HEK293 (cell line): ENCODE results near the gene EEF2.

Source experiments
- AEBP2 ChIP-seq: fragments of 450-650 bp; formaldehyde crosslinking; IDR thresholded peaks from 2 replicates; pipeline ENCODE4 v1.5.1; 2016; ENCODE audit warnings: missing biosample characterization, missing genetic modification characterization, borderline replicate concordance
- BCL11B ChIP-seq: fragments of 450-650 bp; formaldehyde crosslinking; IDR thresholded peaks from 2 replicates; pipeline ENCODE4 v1.5.1; 2016; ENCODE audit warnings: low read depth, missing biosample characterization, missing genetic modification characterization
- EGR2 ChIP-seq: fragments of 450-650 bp; formaldehyde crosslinking; IDR thresholded peaks from 2 replicates; pipeline ENCODE4 v1.5.1; 2016; ENCODE audit warnings: low read depth, missing biosample characterization, missing genetic modification characterization
- HOXD13 ChIP-seq: sonication (generic); formaldehyde crosslinking; IDR thresholded peaks from 2 replicates; pipeline ENCODE4 v1.8.0; 2022; ENCODE audit warnings: missing genetic modification reagents, borderline replicate concordance
- KLF17 ChIP-seq: fragments of 450-650 bp; formaldehyde crosslinking; IDR thresholded peaks from 2 replicates; pipeline ENCODE4 v1.5.1; 2016; ENCODE audit warnings: missing biosample characterization, missing genetic modification characterization
- KLF8 ChIP-seq: fragments of 450-650 bp; formaldehyde crosslinking; IDR thresholded peaks from 2 replicates; pipeline ENCODE4 v1.5.1; 2016; ENCODE audit warnings: missing biosample characterization, missing genetic modification characterization
- MEIS1 ChIP-seq: sonication (generic); formaldehyde crosslinking; IDR thresholded peaks from 2 replicates; pipeline ENCODE4 v1.8.1; 2022; ENCODE audit warnings: missing genetic modification reagents, mild to moderate bottlenecking, borderline replicate concordance
- PRDM4 ChIP-seq: fragments of 450-650 bp; formaldehyde crosslinking; IDR thresholded peaks from 2 replicates; pipeline ENCODE4 v1.5.1; 2017; ENCODE audit warnings: missing biosample characterization, missing genetic modification characterization
- SP3 ChIP-seq: fragments of 450-650 bp; formaldehyde crosslinking; IDR thresholded peaks from 2 replicates; pipeline ENCODE4 v1.5.1; 2016; ENCODE audit warnings: missing biosample characterization, missing genetic modification characterization
- TCF7L2 ChIP-seq: IDR thresholded peaks from 2 replicates; pipeline ENCODE4 v1.6.1; 2011; ENCODE audit warnings: low read depth, mild to moderate bottlenecking, inconsistent platforms, low read length, moderate library complexity, borderline replicate concordance
- ZBTB11 ChIP-seq: fragments of 450-650 bp; formaldehyde crosslinking; conservative IDR thresholded peaks from 2 replicates; pipeline ENCODE4 v1.5.1; 2016; ENCODE audit warnings: low read depth, missing biosample characterization, missing genetic modification characterization
- ZBTB21 ChIP-seq: fragments of 450-650 bp; formaldehyde crosslinking; IDR thresholded peaks from 2 replicates; pipeline ENCODE4 v1.5.1; 2017; ENCODE audit warnings: missing biosample characterization, missing genetic modification characterization
- ZNF114 ChIP-seq: fragments of 450-650 bp; formaldehyde crosslinking; IDR thresholded peaks from 2 replicates; pipeline ENCODE4 v1.5.0; 2017; ENCODE audit warnings: missing biosample characterization, missing genetic modification characterization
- ZNF146 ChIP-seq: fragments of 450-650 bp; formaldehyde crosslinking; IDR thresholded peaks from 2 replicates; pipeline ENCODE4 v1.5.1; 2016; ENCODE audit warnings: missing biosample characterization, missing genetic modification characterization
- ZNF223 ChIP-seq: fragments of 450-650 bp; formaldehyde crosslinking; IDR thresholded peaks from 2 replicates; pipeline ENCODE4 v1.5.1; 2016; ENCODE audit warnings: missing biosample characterization, missing genetic modification characterization
- ZNF248 ChIP-seq: fragments of 450-650 bp; formaldehyde crosslinking; IDR thresholded peaks from 2 replicates; pipeline ENCODE4 v1.5.1; 2017; ENCODE audit warnings: missing biosample characterization, missing genetic modification characterization
- ZNF280C ChIP-seq: fragments of 450-650 bp; formaldehyde crosslinking; IDR thresholded peaks from 2 replicates; pipeline ENCODE4 v1.5.1; 2016; ENCODE audit warnings: missing biosample characterization, missing genetic modification characterization
- ZNF292 ChIP-seq: fragments of 450-650 bp; formaldehyde crosslinking; IDR thresholded peaks from 2 replicates; pipeline ENCODE4 v1.5.1; 2016; ENCODE audit warnings: low read depth, missing biosample characterization, missing genetic modification characterization, borderline replicate concordance
- ZNF341 ChIP-seq: fragments of 450-650 bp; formaldehyde crosslinking; IDR thresholded peaks from 2 replicates; pipeline ENCODE4; 2016; ENCODE audit warnings: low read depth, missing biosample characterization, missing genetic modification characterization
- ZNF391 ChIP-seq: fragments of 450-650 bp; formaldehyde crosslinking; IDR thresholded peaks from 2 replicates; pipeline ENCODE4 v1.5.1; 2016; ENCODE audit warnings: low read depth, missing biosample characterization, missing genetic modification characterization, borderline replicate concordance
- ZNF398 ChIP-seq: fragments of 450-650 bp; formaldehyde crosslinking; IDR thresholded peaks from 2 replicates; pipeline ENCODE4 v1.5.1; 2017; ENCODE audit warnings: missing biosample characterization, missing genetic modification characterization
- ZNF501 ChIP-seq: fragments of 450-650 bp; formaldehyde crosslinking; IDR thresholded peaks from 2 replicates; pipeline ENCODE4 v1.5.1; 2016; ENCODE audit warnings: missing biosample characterization, missing genetic modification characterization
- ZNF555 ChIP-seq: fragments of 450-650 bp; formaldehyde crosslinking; conservative IDR thresholded peaks from 2 replicates; pipeline ENCODE4 v1.5.1; 2017; ENCODE audit warnings: missing biosample characterization, mild to moderate bottlenecking, missing genetic modification characterization, inconsistent platforms
- ZNF560 ChIP-seq: fragments of 450-650 bp; formaldehyde crosslinking; IDR thresholded peaks from 2 replicates; pipeline ENCODE4 v1.5.1; 2017; ENCODE audit warnings: missing biosample characterization, missing genetic modification characterization, borderline replicate concordance
- ZNF596 ChIP-seq: fragments of 450-650 bp; IDR thresholded peaks from 2 replicates; pipeline ENCODE4 v1.5.0; 2018; ENCODE audit warnings: missing biosample characterization, mild to moderate bottlenecking, missing genetic modification characterization, moderate library complexity
- ZNF623 ChIP-seq: fragments of 450-650 bp; formaldehyde crosslinking; IDR thresholded peaks from 2 replicates; pipeline ENCODE4 v1.5.1; 2016; ENCODE audit warnings: missing biosample characterization, missing genetic modification characterization
- ZNF768 ChIP-seq: fragments of 450-650 bp; formaldehyde crosslinking; IDR thresholded peaks from 2 replicates; pipeline ENCODE4 v1.5.1; 2018; ENCODE audit warnings: missing biosample characterization, mild to moderate bottlenecking, missing genetic modification characterization

EEF2 gene

GRCh38 chr19:3932931-3933810, 52.1 kb downstream of the EEF2 start, which contains the start of gene NMRK2 (continued):
- no peak for TF ChIP-seq ZNF391
- TF ChIP-seq ZNF768 (tag by site-specific recombination), result no peak
- TF ChIP-seq TCF7L2, result no peak
- TF ChIP-seq ZNF623, result no peak
- no peak for TF ChIP-seq ZNF341 (tag by site-specific recombination)
- no peak for TF ChIP-seq BCL11B (tag by site-specific recombination)
- TF ChIP-seq ZNF596 (tag by site-specific recombination), result no peak
- no peak for TF ChIP-seq MEIS1
- peak; percentile 93 for TF ChIP-seq ZNF398 (tag by site-specific recombination)
- peak; percentile 50; the same call in 1 of the 2 replicates for TF ChIP-seq KLF17 (tag by site-specific recombination)
- TF ChIP-seq ZBTB11 (tag by site-specific recombination), result no peak
- TF ChIP-seq SP3 (tag by site-specific recombination), result peak; percentile 83
- no peak for TF ChIP-seq ZBTB21 (tag by site-specific recombination)
- no peak for TF ChIP-seq ZNF223 (tag by site-specific recombination)
- no peak for TF ChIP-seq ZNF114 (tag by site-specific recombination)
- TF ChIP-seq KLF8, result 0 out of 2 replicates have a peak, but pooled peaks have one; percentile 25
- TF ChIP-seq HOXD13 (CRISPR knock-in tag), result no peak
- TF ChIP-seq ZNF555 (tag by site-specific recombination), result no peak
- no peak for TF ChIP-seq ZNF501 (tag by site-specific recombination)
- no peak for TF ChIP-seq AEBP2 (tag by site-specific recombination)
- no peak for TF ChIP-seq ZNF560
- TF ChIP-seq EGR2 (tag by site-specific recombination), result peak; percentile 78
- TF ChIP-seq ZNF292 (tag by site-specific recombination), result no peak
- no peak for TF ChIP-seq PRDM4 (tag by site-specific recombination)
- TF ChIP-seq ZNF248 (tag by site-specific recombination), result no peak
- no peak for TF ChIP-seq ZNF146
- TF ChIP-seq ZNF280C (tag by site-specific recombination), result no peak
